GM12873 (cell line): ENCODE data around the gene SENP5.

Experiments
- CTCF ChIP-seq: IDR thresholded peaks from 2 replicates; pipeline ENCODE4 v1.5.1; 2012; ENCODE audit warnings: low read depth, mild to moderate bottlenecking, moderate library complexity, low read length, control low read depth; ENCODE audit not compliant: insufficient read depth; ENCODE audit errors: missing control alignments

Gene SENP5

GRCh38 chr3:196889844-196890708 is 22.4 kb downstream of the SENP5 start:
- no peak for TF ChIP-seq CTCF

GRCh38 chr3:196894557-196895295 is 27.0 kb downstream of the SENP5 start:
- TF ChIP-seq CTCF = no peak

- no peak for TF ChIP-seq CTCF
Observed at GRCh38 chr3:196896229-196896628, 28.5 kb downstream of the SENP5 start.

- no peak for TF ChIP-seq CTCF
Observed at GRCh38 chr3:196901768-196902167, 34.0 kb downstream of the SENP5 start.

GRCh38 chr3:196902296-196902695 is 34.6 kb downstream of the SENP5 start:
- no peak for TF ChIP-seq CTCF

GRCh38 chr3:196903740-196904139 is 36.0 kb downstream of the SENP5 start:
- no peak for TF ChIP-seq CTCF

- TF ChIP-seq CTCF = no peak
Observed at GRCh38 chr3:196914866-196915265, 47.1 kb downstream of the SENP5 start.
